HepG2 (cell line): Measurements from ENCODE around the gene UQCRC2. TPM values are rescaled to one million over a fixed set of nuclear protein-coding genes. Genes with fewer than 3 reads are reported as not detected.
A peak's percentile ranks its signal among the peaks of the same experiment; 100 is the strongest.

Source experiments
- BORCS8-MEF2B ChIP-seq: sonication (generic); formaldehyde crosslinking; IDR thresholded peaks from 2 replicates; pipeline ENCODE4 v1.8.0; 2022; ENCODE audit warnings: mild to moderate bottlenecking, missing genetic modification reagents
- CEBPB ChIP-seq: IDR thresholded peaks from 2 replicates; pipeline ENCODE4 v1.6.1; 2011; ENCODE audit warnings: low read depth, low read length, improper control_type of control experiment, borderline replicate concordance
- IKZF4 ChIP-seq: sonication (generic); formaldehyde crosslinking; IDR thresholded peaks from 2 replicates; pipeline ENCODE4 v1.5.1; 2020; ENCODE audit warnings: borderline replicate concordance, mild to moderate bottlenecking, low read depth, missing genetic modification reagents; ENCODE audit errors: not compliant biosample characterization
- MEF2D ChIP-seq: sonication (generic); formaldehyde crosslinking; IDR thresholded peaks from 2 replicates; pipeline ENCODE4 v1.5.1; 2020; ENCODE audit warnings: mild to moderate bottlenecking, missing genetic modification reagents
- MIER2 ChIP-seq: IDR thresholded peaks from 2 replicates; pipeline ENCODE4 v1.6.1; 2016; ENCODE audit warnings: missing biosample characterization, missing genetic modification reagents
- RELA ChIP-seq: sonication (generic); formaldehyde crosslinking; IDR thresholded peaks from 2 replicates; pipeline ENCODE4 v1.4.0; 2020; ENCODE audit warnings: missing genetic modification reagents
- SMAD9 ChIP-seq: sonication (generic); formaldehyde crosslinking; IDR thresholded peaks from 2 replicates; pipeline ENCODE4 v1.5.1; 2020; ENCODE audit warnings: mild to moderate bottlenecking, missing genetic modification reagents
- TAF15 ChIP-seq: fragments of 200-400 bp; formaldehyde crosslinking; IDR thresholded peaks from one replicate; pipeline ENCODE4 v1.6.1; 2018; ENCODE audit warnings: mild to moderate bottlenecking, low read depth, low read length; ENCODE audit not compliant: poor library complexity, severe bottlenecking
- ZNF260 ChIP-seq: sonication (generic); formaldehyde crosslinking; IDR thresholded peaks from 2 replicates; pipeline ENCODE4 v1.4.0; 2020; ENCODE audit warnings: missing genetic modification reagents, low read depth, mild to moderate bottlenecking, borderline replicate concordance
- ZNF33B ChIP-seq: sonication (generic); formaldehyde crosslinking; IDR thresholded peaks from 2 replicates; pipeline ENCODE4 v1.5.1; 2020; ENCODE audit warnings: mild to moderate bottlenecking, missing genetic modification reagents
- ZNF530 ChIP-seq: sonication (generic); formaldehyde crosslinking; IDR thresholded peaks from 2 replicates; pipeline ENCODE4 v1.5.0; 2020; ENCODE audit warnings: low read depth, mild to moderate bottlenecking, missing genetic modification reagents
- ZNF564 ChIP-seq: sonication (generic); formaldehyde crosslinking; IDR thresholded peaks from 2 replicates; pipeline ENCODE4 v1.8.1; 2023; ENCODE audit warnings: mild to moderate bottlenecking, missing genetic modification reagents
- ZNF678 ChIP-seq: sonication (generic); formaldehyde crosslinking; IDR thresholded peaks from 2 replicates; pipeline ENCODE4 v1.4.0; 2020; ENCODE audit warnings: mild to moderate bottlenecking, missing genetic modification reagents
- ZNF83 ChIP-seq: sonication (generic); formaldehyde crosslinking; IDR thresholded peaks from 2 replicates; pipeline ENCODE4 v1.4.0; 2020; ENCODE audit warnings: missing genetic modification reagents, mild to moderate bottlenecking, borderline replicate concordance
- ZNF879 ChIP-seq: sonication (generic); formaldehyde crosslinking; IDR thresholded peaks from 2 replicates; pipeline ENCODE4 v1.8.1; 2023; ENCODE audit warnings: missing genetic modification reagents
- polyA plus RNA-seq, 8 experiments: library from polyadenylated mRNA; depleted of rRNA in 3 of 8; stranded (reverse) in 7 of 8; unstranded in 1 of 8; fragments of >200 nt; fragmentation: Illumina TruSeq in 4 of 8; extraction: Trizol in 4 of 8; gene quantifications; 2 replicates each; pipeline versions ENCODE4 v1.2.1 to v1.2.3, GENCODE V29; 2011 to 2016; ENCODE audit warnings: low read depth in 4 of 8, missing spikeins in 1 of 8, mixed read lengths in 1 of 8; ENCODE audit not compliant: insufficient read depth in 1 of 8
- total RNA-seq, 5 experiments: library from RNA; depleted of rRNA; stranded (reverse); fragments of >200 nt; fragmentation: Illumina TruSeq; extraction: Trizol; gene quantifications; 2 replicates each; pipeline ENCODE4 v1.2.3, GENCODE V29; 2016; ENCODE audit warnings: low read depth in 1 of 5
- TF ChIP-seq, protein P1 (sequence below): sonication (generic); formaldehyde crosslinking; conservative IDR thresholded peaks from 2 replicates; pipeline ENCODE4 v1.4.0; 2020; ENCODE audit warnings: missing genetic modification reagents
- TF ChIP-seq, protein P2 (sequence below): sonication (generic); formaldehyde crosslinking; IDR thresholded peaks from 2 replicates; pipeline ENCODE4 v1.4.0; 2020; ENCODE audit warnings: missing genetic modification reagents, borderline replicate concordance
- TF ChIP-seq, protein P3 (sequence below): sonication (generic); formaldehyde crosslinking; IDR thresholded peaks from 2 replicates; pipeline ENCODE4 v1.8.0; 2022; ENCODE audit warnings: missing genetic modification reagents, low read depth, mild to moderate bottlenecking, borderline replicate concordance
- TF ChIP-seq, protein P4 (sequence below): sonication (generic); formaldehyde crosslinking; IDR thresholded peaks from 2 replicates; pipeline ENCODE4 v1.4.0; 2020; ENCODE audit warnings: mild to moderate bottlenecking, missing genetic modification reagents

Gene UQCRC2
- total and polyA plus RNA-seq, 2 of the 13 experiments (the other 11 are each of a cell fraction or from before 2014, with no cell fraction given) = 442 to 536 TPM

DNA sequence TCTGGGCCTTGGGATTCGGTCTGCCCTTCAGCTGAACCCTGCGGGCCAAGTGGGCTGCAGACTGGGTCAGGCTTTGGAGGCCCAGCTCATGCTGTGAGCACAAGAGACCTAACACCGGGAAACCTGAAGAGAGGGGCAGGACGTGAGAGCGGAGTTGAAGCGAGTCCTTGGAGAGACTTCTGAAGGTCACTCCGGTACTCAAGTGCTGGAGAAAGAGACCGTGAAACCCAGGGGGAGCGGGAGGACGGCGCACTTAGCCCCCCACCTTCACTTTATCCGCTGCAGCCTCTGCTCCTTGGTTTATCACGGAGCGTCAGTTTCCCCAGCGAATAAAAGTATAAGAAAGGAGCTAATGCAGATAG, 361 bp downstream of the UQCRC2 start (continued):
- TF ChIP-seq, protein P1, sequence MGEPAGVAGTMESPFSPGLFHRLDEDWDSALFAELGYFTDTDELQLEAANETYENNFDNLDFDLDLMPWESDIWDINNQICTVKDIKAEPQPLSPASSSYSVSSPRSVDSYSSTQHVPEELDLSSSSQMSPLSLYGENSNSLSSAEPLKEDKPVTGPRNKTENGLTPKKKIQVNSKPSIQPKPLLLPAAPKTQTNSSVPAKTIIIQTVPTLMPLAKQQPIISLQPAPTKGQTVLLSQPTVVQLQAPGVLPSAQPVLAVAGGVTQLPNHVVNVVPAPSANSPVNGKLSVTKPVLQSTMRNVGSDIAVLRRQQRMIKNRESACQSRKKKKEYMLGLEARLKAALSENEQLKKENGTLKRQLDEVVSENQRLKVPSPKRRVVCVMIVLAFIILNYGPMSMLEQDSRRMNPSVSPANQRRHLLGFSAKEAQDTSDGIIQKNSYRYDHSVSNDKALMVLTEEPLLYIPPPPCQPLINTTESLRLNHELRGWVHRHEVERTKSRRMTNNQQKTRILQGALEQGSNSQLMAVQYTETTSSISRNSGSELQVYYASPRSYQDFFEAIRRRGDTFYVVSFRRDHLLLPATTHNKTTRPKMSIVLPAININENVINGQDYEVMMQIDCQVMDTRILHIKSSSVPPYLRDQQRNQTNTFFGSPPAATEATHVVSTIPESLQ = no peak
- TF ChIP-seq TAF15 = no peak
- 0 out of 2 replicates have a peak, but pooled peaks have one; percentile 52 for TF ChIP-seq ZNF83 (CRISPR knock-in tag)
- TF ChIP-seq, protein P2, sequence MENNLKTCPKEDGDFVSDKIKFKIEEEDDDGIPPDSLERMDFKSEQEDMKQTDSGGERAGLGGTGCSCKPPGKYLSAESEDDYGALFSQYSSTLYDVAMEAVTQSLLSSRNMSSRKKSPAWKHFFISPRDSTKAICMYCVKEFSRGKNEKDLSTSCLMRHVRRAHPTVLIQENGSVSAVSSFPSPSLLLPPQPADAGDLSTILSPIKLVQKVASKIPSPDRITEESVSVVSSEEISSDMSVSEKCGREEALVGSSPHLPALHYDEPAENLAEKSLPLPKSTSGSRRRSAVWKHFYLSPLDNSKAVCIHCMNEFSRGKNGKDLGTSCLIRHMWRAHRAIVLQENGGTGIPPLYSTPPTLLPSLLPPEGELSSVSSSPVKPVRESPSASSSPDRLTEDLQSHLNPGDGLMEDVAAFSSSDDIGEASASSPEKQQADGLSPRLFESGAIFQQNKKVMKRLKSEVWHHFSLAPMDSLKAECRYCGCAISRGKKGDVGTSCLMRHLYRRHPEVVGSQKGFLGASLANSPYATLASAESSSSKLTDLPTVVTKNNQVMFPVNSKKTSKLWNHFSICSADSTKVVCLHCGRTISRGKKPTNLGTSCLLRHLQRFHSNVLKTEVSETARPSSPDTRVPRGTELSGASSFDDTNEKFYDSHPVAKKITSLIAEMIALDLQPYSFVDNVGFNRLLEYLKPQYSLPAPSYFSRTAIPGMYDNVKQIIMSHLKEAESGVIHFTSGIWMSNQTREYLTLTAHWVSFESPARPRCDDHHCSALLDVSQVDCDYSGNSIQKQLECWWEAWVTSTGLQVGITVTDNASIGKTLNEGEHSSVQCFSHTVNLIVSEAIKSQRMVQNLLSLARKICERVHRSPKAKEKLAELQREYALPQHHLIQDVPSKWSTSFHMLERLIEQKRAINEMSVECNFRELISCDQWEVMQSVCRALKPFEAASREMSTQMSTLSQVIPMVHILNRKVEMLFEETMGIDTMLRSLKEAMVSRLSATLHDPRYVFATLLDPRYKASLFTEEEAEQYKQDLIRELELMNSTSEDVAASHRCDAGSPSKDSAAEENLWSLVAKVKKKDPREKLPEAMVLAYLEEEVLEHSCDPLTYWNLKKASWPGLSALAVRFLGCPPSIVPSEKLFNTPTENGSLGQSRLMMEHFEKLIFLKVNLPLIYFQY (CRISPR knock-in tag) = peak; percentile 64; the same call in 1 of the 2 replicates
- peak; percentile 35; the same call in 1 of the 2 replicates for TF ChIP-seq SMAD9
- peak; percentile 8 for TF ChIP-seq IKZF4
- TF ChIP-seq RELA (CRISPR knock-in tag) = no peak
- 0 out of 2 replicates have a peak, but pooled peaks have one; percentile 6 for TF ChIP-seq MEF2D (CRISPR knock-in tag)
- no peak for TF ChIP-seq ZNF678
- peak; percentile 89 for TF ChIP-seq BORCS8-MEF2B
- no peak for TF ChIP-seq ZNF260 (CRISPR knock-in tag)
- TF ChIP-seq, protein P3, sequence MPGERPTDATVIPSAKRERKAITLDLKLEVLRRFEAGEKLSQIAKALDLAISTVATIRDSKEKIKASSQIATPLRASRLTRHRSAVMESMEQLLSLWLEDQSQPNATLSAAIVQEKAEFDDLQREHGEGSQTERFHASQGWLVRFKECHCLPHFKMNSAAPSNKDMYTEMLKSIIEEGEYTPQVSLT = no peak
- TF ChIP-seq, protein P4, sequence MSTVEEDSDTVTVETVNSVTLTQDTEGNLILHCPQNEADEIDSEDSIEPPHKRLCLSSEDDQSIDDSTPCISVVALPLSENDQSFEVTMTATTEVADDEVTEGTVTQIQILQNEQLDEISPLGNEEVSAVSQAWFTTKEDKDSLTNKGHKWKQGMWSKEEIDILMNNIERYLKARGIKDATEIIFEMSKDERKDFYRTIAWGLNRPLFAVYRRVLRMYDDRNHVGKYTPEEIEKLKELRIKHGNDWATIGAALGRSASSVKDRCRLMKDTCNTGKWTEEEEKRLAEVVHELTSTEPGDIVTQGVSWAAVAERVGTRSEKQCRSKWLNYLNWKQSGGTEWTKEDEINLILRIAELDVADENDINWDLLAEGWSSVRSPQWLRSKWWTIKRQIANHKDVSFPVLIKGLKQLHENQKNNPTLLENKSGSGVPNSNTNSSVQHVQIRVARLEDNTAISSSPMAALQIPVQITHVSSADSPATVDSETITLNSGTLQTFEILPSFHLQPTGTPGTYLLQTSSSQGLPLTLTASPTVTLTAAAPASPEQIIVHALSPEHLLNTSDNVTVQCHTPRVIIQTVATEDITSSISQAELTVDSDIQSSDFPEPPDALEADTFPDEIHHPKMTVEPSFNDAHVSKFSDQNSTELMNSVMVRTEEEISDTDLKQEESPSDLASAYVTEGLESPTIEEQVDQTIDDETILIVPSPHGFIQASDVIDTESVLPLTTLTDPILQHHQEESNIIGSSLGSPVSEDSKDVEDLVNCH (CRISPR knock-in tag) = no peak
- 0 out of 2 replicates have a peak, but pooled peaks have one; percentile 76 for TF ChIP-seq ZNF33B (CRISPR knock-in tag)
- TF ChIP-seq ZNF564 (CRISPR knock-in tag) = no peak
- 0 out of 2 replicates have a peak, but pooled peaks have one; percentile 15 for TF ChIP-seq ZNF879 (CRISPR knock-in tag)
- no peak for TF ChIP-seq MIER2 (CRISPR knock-in tag)
- TF ChIP-seq CEBPB = no peak
- 0 out of 2 replicates have a peak, but pooled peaks have one; percentile 26 for TF ChIP-seq ZNF530
